ENCODE measurements around the gene ZSCAN2.
A peak's percentile ranks its signal among the peaks of the same experiment; 100 is the strongest.
"Not testable (repeated sequence)": the region's sequence is repeated elsewhere in the genome, so short reads cannot be mapped to it uniquely, and the experiment has no call there.

Gene ZSCAN2

DNA sequence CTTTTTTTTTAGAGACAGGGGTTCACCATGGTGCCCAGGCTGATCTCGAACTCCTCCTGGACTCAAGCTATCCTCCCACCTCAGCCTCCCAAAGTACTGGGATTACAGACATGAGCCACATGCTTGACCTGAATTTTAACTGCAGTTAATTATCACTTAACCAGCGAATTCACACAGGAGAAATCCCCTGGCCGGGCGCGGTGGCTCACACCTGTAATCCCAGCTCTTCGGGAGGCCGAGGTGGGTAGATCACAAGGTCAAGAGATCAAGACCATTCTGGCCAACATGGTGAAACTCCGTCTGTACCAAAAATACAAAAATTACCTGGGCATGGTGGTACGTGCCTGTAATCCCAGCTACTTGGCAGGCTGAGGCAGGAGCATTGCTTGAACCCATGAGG, 41.1 kb downstream of the ZSCAN2 start:
- not testable (repeated sequence) for DNase-seq (ENCODE audit: low spot score)

GRCh38 chr15:84642640-84643039, 41.8 kb downstream of the ZSCAN2 start:
- DNase-seq (ENCODE audit: low spot score), result not testable (repeated sequence)

DNA sequence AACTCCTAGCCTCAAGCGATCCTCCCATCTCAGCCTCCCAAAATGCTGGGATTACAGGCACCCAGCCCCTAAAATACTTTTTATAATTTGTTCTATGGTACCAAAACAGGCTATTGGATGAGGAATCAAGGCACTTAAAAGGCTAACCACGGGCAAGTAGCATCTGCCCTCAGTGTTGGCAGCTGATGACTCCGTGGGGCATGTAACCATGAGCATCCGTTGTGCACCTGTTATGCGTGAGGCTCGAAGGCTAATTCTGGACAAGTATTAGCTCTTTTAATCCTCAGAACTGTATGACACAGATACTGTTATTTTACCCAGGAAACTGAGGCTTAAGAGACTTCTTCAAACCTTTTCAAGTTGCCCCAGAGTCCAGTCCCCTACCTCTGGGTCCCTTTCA, 43.0 kb downstream of the ZSCAN2 start:
- no peak for DNase-seq (ENCODE audit: low spot score)

DNA sequence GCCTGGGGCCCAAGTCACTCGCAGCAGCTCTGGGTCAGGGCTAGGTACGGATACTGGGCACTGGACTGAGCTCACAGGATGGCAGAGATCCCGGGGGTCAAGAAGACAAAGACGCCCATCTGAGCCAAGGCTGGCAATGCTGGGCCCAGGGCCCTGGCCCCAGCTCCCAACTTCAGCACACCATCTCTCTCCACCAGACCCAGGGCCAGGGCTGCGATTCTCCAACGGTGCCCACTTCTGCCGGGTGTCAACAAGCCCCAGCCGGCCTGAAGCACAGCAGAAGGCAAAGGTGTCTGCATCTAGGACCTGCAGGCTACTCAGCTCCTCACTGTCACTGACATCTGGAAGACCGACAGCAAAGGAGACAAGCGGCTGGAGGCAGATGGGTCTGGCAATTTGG, 44.7 kb downstream of the ZSCAN2 start:
- DNase-seq (ENCODE audit: low spot score), result no peak

- DNase-seq (ENCODE audit: low spot score), result no peak
Observed at GRCh38 chr15:84645997-84646396, 45.2 kb downstream of the ZSCAN2 start.

DNA sequence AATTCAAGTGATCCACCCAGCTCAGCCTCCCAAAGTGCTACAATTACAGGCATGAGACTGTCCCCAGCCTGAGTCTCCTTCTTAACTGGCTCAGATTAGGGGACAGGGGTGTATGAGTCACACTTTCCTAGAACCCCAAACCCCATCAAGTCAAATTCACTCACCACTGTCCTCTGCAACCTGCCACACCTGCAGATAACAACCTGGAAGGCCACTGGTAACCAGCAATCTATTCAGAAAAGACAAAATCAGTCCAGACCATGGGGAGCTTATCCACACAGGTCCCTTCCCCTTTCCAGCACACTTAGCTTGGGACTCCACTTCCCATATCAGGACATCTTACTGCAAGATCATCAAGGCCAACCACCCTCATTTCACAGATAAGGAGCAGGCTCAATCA, 46.9 kb downstream of the ZSCAN2 start:
- DNase-seq (ENCODE audit: low spot score), result no peak

DNA sequence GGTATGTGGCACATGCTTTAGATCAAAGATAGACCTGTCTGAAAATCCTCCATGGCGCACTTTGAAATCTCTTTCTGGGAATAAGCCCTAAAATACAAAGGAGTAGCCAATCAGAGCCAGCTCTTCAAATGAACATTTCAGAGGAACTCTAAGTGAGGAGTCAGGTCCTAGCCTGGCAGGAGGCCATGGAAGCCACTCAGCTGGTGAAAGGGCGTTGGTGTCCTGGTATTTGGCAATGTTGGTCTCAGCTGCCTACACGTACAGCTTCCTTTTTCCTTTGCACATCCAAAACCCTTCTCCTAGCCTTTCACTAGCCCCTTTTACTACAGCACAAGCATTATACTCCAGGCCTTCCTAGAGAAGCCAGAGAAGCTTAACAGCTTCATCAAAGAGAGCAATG, 47.7 kb downstream of the ZSCAN2 start:
- no peak for DNase-seq (ENCODE audit: low spot score)

DNA sequence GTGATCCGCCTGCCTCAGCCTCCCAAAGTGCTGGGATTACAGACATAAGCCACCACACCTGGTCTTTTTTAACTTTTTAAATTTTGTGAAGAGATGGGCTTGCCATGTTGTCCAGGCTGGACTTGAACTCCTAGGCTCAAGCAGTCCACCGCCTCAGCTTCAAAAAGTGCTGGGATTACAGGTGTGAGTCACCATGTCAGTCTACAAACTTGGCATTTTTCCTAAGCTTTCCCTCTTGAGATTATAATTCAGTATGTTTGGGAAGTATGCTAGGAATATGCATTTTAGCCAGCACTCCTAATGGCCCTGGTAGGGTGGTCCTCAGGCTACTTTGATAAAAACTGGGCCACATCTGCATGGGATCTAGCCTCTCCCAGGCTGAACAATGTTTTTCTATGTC, 48.9 kb downstream of the ZSCAN2 start:
- no peak for DNase-seq (ENCODE audit: low spot score)

DNA sequence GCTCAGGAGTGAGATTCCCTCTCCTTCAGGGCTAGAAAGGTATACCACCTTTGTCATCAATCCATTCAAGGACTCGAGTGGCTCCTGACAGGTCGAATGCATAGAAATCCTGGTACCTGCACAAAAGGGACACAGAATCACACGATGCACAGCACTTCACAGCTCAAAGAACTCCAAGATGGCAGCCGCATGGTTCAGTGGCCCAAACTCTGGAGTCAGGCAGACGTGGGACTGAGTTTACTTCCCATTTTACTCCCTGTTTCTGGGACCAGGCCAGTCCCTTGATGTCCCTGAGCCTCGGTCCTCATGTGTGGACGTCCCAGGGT, 52.7 kb downstream of the ZSCAN2 start:
- DNase-seq (ENCODE audit: low spot score), result no peak

GRCh38 chr15:84653910-84654688, 53.3 kb downstream of the ZSCAN2 start, which contains the start of gene WDR73:
TSS of gene WDR73 (minus strand) at chr15:84654283. CDS start at chr15:84654274, 9 bp downstream.
- DNase-seq (ENCODE audit: low spot score), result peak; percentile 98

GRCh38 chr15:84654689-84655453, 54.1 kb downstream of the ZSCAN2 start:
- peak; percentile 81 for DNase-seq (ENCODE audit: low spot score)

DNA sequence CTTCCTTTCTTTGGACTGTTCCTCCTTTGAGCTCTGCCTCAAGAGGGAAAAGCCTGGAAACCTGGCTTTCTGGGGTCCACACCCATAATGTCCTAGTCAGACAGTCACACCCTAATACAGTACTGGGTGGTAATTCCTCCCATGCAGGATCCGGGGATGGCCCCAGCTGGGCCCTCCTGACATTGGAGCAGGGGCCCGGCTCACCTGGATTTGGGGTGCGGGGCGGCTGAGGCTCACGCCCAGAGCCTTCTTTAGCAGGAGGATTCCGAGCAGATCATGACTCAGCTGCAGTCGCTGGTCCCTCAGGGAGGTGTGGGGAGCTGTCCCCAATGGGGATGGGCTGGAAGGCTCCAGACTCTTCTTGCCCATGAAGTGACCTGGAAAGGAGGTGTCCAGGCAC, 56.2 kb downstream of the ZSCAN2 start:
- DNase-seq (ENCODE audit: low spot score), result no peak

GRCh38 chr15:84657748-84658079, 56.9 kb downstream of the ZSCAN2 start:
- no peak for DNase-seq (ENCODE audit: low spot score)

GRCh38 chr15:84658080-84658787, 57.4 kb downstream of the ZSCAN2 start, which contains the start of gene NMB:
TSS of gene NMB (minus strand) at chr15:84658199. CDS start at chr15:84658152, 47 bp downstream.
- DNase-seq (ENCODE audit: low spot score), result peak; percentile 92

- no peak for DNase-seq (ENCODE audit: low spot score)
Observed at GRCh38 chr15:84658788-84659411, 58.1 kb downstream of the ZSCAN2 start.

DNA sequence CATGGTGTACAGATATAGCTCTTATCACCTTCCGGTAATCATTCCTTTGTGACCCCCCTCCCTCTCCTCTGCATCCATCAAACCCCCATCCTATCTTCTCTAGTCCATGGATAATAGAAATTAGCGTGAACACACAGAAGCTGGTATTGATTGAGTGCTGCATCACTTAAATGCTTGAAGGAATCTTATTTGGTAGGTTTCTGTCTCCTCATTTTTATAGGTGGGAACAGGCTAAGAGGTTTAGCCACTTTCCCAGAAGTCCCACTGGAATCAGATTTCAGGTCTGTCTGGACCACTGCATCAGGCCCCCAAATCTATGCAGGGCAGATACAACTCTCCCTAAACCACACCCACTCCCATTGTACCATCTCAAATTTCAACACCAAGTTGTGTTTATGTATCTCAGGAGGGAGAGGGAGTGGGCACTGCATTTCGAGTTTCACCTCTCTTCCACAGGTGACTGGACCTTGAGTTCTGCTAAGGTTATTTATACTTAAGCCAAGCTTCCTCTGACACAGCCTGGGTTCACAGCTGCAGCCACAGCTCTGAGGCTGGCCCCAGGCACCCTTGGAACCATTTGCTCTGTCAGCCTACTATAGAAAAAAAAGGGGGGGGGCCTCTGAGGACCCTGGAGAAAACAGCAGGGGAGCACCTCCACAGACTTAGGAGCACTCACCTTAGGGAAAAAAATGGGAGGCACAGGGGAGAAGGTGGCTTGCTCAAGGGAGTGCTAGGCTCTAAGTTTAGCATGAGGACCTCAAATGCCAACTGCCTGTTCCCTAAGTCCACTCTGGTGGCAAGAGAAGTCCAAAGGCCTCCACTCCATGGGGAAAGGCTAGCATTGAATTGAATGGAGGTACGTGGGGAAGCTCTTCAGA, 59.3 kb downstream of the ZSCAN2 start:
- no peak for DNase-seq (ENCODE audit: low spot score)

GRCh38 chr15:84661001-84661400, 60.2 kb downstream of the ZSCAN2 start:
- no peak for DNase-seq (ENCODE audit: low spot score)

- no peak for DNase-seq (ENCODE audit: low spot score)
Observed at GRCh38 chr15:84666373-84666772, 65.6 kb downstream of the ZSCAN2 start.

GRCh38 chr15:84668221-84668982, 67.6 kb downstream of the ZSCAN2 start:
- DNase-seq (ENCODE audit: low spot score), result no peak

- DNase-seq (ENCODE audit: low spot score), result no peak
Observed at GRCh38 chr15:84669726-84670125, 68.9 kb downstream of the ZSCAN2 start.

DNA sequence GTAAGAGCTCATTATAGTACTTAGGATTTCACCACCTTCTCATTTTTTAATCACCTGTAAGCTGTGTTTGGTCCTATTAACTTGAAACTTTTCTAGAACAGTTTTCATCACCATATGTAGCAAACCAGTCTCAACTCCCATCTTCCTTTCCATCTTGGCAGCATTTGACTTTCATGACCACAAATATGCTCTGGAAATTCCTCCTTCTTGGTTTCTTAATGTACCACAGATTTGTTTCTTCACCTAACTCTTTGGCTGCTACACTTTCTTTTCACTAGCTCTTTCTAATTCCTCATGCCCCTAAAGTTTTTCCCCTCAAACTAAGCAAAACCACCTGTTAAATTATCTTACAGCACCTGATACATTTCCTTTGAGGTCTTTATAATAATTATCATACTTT, 70.4 kb downstream of the ZSCAN2 start:
- no peak for DNase-seq (ENCODE audit: low spot score)

Data from ecto neural progenitor cell (in vitro differentiated cells).